Subcutaneous adipose tissue (tissue), 4 donors: Measurements from ENCODE around the gene C1orf232. TPM values are rescaled to one million over a fixed set of nuclear protein-coding genes. Genes with fewer than 3 reads are reported as not detected.

Source experiments
- total RNA-seq, 4 donors: library from RNA; depleted of rRNA; stranded (reverse); fragments of >200 nt; gene quantifications; one replicate each; pipeline ENCODE4 v1.1.0, GENCODE V29; 2016
- TF ChIP-seq, protein P1 (sequence below): fragments of 450-650 bp; IDR thresholded peaks from one replicate; pipeline ENCODE4 v1.5.1; 2016; ENCODE audit warnings: low read depth, mild to moderate bottlenecking, control low read depth, antibody characterized with exemption, moderate library complexity

The C1orf232 gene
- total RNA-seq, 4 donors from 2014 or later, result not detected

DNA sequence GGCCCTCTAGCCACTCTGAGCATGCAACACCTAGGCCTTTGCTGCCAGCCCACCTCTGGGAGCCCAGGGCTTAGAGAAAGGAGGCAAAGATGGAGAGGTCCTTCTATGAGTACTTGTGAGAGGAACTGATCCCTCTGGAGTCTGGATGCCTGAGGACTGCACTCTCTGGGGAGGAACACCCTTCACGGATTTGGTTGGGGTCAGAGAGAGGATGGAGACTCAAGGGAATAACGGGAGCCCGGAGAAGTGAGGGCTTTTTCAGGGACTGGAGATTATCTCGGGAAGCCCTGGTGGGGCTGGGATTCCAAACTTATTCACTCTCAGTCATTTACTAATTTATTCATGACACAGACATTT, 413 bp upstream of the C1orf232 start:
- TF ChIP-seq, protein P1, sequence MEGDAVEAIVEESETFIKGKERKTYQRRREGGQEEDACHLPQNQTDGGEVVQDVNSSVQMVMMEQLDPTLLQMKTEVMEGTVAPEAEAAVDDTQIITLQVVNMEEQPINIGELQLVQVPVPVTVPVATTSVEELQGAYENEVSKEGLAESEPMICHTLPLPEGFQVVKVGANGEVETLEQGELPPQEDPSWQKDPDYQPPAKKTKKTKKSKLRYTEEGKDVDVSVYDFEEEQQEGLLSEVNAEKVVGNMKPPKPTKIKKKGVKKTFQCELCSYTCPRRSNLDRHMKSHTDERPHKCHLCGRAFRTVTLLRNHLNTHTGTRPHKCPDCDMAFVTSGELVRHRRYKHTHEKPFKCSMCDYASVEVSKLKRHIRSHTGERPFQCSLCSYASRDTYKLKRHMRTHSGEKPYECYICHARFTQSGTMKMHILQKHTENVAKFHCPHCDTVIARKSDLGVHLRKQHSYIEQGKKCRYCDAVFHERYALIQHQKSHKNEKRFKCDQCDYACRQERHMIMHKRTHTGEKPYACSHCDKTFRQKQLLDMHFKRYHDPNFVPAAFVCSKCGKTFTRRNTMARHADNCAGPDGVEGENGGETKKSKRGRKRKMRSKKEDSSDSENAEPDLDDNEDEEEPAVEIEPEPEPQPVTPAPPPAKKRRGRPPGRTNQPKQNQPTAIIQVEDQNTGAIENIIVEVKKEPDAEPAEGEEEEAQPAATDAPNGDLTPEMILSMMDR, result no peak

DNA sequence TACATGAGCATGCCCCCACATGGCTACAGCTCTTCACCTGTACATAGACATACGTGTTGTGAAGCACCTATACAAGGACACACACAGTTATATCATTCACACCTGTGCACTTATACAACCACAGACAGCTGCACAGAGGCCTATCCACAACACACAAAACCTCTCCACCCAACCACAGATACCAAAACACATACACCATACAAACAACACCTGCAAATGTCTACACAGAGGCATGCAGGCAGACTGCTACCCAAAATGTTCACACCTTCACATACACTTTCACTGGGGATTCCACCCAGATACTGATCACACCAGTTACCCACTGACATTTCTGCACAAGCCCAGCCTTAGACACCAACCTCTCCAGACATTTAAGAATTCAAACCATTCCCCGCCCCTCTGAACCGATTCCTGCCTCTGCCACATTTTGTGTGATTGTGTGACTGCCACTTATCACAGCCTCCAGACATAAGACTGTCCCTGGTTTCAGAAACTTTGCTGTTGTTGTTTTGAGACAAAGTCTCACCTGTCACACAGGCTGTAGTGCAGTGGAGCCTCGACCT, 2.0 kb downstream of the C1orf232 start:
- TF ChIP-seq, protein P1, result no peak

DNA sequence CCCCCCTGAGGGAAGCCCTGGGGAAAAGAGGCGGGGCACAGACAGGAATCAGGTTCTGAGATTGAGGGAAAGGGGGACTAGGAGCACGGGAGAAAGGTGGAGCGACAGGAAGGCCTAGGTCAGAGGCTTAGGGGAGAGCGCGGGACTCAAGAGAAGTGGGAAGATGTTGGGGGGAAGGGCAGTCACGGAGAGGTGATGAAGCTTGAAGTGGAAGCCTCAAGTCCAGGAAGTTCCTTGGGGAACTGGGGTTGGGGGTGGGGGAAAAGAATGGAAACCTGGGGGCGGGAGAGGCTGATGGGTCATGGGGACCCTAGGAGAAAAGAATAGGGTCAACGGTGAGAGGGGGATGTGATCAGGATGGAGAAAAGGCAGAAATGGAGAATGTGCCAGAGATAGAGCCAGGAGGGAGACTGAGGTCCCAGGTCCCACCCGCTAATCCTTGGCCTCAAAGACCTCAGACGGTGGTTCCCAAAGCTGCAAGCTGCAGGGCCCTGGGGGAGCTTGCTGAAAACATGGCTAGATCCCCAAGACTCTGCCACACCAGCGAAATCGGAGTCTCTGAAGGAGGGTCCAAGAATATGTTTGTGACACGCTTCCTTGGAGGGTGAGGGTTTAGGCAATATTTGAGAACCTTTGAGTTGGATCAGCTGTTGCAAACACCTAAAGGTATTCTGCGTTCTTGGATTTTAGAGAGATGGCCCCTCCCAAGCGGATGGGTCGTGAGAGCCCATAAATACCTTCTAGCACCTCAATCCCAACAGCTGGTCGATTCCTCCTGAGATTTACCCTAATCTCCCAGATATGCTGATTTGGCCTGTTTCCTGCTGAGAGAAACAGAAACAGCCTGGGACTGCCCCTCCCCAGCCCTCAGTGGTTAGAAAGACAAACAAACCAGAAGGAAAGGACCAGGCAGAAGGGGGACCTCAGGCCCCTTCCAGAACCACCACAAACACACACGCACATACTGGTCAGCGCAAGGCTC, 3.6 kb downstream of the C1orf232 start:
- TF ChIP-seq, protein P1, result no peak

DNA sequence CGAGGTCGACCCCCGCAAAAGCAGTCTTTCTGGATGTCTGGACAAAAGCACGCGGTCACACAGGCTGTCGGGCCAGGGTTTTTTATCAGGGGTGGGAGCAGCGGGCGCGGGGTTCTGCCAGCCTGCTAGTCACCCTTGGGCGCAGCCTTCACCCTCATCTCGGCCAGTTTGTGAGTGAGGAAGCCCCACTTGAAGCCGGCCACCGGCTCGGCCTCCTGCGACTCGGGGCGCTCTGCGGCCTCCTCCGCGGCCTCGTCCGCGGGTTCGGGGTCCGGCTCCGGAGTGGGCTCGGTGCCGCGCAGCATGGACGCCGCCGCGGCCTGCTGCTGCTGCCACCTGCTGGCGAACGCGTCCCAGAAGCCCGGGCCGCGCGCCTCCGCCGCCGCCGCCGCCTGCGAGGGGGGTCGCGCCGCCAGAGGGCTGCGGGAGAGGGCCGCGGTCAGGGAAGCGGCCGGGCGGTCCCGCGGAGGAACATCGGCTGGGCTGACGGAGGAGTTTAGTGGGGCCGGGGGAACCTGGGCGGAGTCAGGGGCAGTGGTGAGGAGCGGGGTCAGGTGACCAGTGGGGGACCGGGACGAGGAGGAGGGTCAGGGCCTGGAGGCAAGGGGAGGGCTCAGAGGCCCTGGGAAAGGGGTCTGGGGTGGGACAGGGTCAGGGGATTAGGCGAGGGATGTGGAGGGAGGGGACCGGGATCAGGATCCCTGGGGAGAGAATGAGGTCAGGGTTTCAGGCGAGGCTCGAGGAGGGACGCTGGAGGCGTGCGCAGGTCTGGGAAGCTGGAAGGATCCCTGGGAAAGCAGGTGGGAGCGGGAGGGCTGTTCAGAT, 4.5 kb downstream of the C1orf232 start:
- TF ChIP-seq, protein P1, result no peak

DNA sequence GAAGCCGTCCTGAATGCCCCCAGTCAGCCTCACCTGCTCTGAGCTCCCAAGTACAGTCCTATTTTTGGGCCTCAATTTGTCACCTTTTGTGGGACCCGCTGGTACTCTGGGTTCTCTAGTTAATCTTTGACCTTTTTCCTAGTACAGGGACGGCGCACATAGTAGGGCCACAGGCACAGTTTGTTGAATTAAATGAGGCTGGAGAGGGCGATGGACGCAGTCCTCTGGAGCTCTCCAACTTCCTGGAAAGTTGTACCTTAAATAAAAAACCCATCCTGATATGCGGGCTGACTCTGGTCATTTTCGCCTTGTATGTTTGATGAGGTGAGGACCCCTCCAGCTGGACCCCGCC, 5.1 kb downstream of the C1orf232 start:
- TF ChIP-seq, protein P1, result no peak

DNA sequence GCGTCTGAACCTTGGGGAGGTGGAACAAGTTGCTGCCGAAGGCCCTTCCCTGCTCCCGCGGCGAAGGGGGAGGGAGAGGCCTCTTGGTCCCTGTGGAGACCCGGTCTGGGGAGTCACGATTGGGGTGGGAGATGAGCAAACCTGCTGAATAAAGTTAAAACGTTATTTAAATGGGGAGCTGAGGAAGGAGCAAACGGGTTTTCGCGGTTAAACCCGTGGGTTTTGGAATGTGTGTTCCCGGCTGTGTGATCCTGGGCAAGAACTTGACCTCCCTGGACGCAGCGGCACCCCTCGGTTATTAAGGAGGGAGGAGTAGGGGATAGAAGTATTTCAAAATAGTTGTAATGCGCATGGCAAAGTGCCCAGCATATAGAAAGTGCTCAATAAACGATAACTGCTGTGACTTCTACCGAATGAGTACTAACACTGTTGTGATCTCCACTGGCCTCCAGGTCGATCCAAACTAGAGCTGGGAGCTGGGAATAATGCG, 6.5 kb downstream of the C1orf232 start:
- TF ChIP-seq, protein P1, result no peak
